Measurements from ENCODE around the gene GALNT2.

The GALNT2 gene

DNA sequence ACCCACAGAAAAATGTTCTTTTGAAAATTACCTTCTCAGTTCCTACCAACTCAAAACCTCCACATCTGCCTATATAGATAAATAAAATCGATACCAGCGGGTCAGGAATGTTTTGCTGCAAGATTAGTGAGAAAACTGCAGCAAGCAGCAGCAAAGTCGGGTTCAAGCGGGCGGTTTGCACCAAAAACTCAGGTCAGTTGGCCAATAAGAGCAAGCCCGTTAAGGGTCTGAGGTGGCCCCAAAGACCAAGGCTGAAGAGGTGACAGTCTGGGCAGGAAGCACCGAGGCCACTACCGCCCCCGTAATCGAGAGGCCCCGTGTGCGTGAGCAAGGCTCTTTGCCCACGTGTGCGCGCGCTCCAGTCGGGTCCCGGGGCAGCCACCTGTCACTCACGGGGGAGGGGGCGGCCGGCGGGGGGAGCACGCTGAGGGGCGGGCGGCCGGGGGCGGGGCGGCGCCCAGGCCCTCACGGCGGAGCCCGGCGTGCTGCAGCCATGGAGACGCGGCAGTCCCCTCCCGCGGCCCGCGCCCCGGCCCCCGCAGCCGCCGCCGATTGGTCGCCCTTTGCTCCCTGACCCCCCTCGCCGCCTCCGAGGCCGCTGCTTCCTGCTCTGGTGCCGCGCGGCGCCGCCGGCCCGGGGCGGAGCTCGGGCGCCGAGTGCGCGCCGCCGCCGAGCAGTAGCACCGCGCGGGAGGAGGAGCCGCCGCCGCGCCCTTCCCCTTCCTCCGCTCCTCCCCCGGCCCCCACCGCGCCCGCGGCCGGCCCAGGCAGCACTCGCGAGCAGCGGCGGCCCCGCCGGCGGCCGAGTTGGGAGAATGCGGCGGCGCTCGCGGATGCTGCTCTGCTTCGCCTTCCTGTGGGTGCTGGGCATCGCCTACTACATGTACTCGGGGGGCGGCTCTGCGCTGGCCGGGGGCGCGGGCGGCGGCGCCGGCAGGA is at the start of gene GALNT2:
GALNT2 (plus strand) TSS at position 773 of the 939 bp plus-strand sequence; CDS start at position 816, 43 bp downstream.
- DNase-seq: peak; percentile 90

DNA sequence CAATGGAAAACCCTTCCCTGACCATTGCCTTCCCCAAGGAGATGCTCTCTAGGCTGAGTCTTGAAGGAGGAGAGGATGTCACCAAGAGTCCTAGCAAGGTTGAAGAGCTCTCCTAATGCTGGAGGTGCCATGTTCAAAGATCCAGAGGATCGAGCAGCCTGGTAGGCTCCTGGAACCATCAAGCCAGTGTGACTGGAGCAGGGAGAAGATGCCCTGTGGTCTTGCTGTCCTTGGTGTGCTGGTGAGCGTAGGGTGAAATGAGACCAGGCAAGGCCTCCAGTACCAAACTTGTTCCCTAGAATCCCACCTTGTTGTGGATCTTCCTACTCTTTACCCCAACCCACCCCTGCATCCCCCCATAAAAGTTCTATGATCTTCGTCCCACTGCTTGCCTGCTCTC is 46.6 kb upstream of the GALNT2 start:
- DNase-seq: no peak

DNA sequence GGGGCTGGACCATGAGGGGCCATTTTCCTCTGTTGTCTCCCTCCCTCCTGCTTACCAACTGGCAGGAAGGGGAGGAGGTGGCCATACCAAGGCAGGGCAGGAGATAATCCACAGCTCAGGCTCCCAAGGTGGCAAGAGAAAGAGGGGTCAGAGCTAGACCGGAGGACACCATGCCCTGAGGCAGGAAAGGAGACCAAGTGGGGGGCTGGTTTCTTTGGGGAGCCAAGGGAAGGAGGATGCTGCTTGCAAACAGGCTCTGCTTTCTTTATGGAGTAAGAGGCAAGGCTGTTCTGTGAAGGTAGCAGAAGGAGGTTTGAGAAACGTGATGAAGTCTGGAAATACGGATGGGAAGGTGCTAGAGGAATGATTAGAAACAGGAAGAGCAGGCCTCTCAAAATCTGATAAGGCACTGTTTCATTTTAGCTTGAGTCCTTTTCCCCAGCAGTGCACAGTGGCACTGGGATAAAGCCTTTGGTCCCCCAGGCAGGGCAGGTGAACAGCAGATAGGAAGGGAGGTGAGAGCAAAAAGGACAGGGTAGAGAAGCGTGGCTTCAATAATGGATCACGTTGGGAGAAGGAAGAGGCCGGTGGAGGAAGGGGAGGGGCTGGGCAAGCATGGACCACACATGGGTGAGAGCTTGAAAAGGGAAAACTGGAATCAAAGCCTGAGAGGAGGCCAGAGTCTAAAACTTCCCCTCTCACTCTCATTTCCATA is 44.2 kb upstream of the GALNT2 start:
- DNase-seq: no peak

DNA sequence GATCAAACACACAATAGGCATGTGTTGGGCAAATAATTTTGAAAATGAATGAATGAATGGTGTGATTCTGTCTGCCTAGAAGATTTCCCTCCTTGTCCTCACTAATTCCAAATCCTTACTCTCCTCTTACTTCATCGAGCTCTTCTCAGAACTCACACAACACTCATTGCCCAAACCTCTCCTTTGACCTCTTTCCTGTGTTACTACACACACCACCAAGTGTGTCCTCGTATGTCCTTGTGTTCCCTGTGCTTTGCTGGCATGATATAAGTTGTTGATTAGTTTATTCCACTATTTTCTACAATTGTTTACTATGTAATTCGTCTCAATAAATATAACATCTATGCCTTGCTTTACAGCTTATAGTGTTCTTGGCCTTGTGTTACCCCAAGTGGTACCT is 41.4 kb upstream of the GALNT2 start:
- no peak for DNase-seq

DNA sequence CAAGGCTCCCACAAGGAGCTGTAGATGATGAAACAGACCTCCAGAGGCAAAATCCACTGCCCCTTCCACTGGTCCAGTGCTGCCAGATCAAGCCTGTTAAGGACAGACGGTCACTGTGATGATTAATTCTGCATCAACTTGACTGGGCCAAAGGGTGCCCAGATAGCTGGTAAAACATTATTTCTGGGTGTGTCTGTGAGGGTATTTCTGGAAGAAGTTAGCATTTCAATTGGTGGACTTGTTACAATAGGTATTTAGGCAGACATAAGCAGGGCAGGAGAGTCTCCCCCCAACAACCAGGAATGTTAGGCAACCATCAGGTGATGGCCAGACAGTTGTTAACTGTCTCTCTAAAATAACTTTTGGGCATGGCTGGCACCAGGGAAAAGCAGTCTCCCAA is 40.9 kb upstream of the GALNT2 start:
- DNase-seq: no peak

DNA sequence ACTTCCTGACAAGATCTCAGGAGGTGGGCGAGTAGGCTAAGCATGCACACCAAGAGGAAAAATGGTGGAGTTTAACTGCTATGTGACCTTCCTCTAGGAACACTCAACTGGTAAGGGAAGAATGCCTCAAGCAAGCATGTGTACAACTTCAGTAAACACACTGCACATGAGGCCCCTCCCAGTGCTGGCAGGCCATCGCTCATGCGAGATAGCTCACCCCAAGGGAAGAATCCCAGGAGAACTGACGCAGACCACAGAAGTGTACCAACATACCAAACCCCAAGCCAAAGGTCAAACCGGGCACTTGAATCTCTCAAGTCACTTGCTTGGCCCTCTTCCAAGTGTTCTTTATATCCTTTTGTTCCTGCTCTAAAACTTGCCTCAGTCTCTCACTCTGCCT is 40.5 kb upstream of the GALNT2 start:
- DNase-seq: no peak

DNA sequence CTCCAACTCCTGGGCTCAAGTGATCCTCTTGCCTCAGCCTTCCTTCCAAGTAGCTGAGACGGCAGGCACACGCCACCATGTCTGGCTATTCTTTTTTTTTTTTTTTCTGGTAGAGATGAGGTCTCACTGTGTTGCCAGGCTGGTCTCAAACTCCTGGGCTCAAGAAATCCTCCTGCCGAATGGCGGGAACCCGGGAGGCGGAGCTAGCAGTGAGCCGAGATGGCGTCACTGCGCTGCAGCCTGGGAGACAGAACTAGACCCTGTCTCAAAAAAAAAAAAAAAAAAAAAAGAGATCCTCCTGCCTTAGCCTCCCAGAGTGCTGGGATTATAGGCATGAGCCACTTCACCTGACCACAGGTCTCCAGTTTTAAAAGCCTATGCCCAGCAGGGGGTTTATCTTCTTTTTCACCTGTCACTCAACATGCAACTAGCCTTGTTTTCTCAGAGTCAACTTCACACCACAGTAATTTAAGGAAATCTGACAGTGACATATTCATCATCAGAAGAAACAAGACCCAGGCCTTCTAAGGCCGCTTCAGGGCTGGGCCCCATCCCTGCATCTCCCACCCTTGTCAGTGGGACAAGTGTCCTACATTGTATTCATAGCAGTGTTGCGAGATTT is 38.3 kb upstream of the GALNT2 start:
- DNase-seq: no peak

DNA sequence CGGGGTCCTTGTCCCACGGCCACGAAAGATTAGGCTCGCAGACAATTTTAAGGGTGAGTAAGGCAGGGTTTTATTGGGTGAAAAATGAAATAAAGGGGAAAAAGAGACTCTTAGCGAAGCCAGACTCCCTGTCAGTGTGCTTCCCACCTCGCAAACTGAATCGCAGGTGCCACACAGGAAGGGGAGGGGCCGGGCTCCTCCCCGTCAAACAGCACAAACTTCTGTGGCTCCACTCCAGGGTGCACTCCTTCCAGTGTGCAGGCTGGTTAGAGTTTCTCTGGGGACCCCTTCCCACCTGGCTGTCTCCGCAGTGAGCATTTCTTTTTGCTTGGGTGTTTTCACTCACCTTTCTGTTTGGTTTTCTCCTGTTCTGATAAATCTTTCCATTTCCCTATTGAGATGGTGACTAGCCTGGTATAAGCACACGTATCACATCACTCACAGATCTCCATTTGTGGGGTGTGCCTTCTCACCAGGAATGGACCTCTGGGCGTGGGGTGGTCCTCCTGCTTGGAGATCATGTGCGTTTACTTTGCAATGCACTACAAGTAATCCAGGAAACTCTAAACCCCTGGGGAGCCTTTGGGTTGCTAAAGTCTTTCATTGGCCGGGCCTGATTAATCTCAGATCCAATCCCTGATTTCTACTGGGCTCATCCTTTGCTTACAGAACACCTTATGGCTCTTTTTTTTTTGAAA is 37.6 kb upstream of the GALNT2 start:
- DNase-seq: no peak

DNA sequence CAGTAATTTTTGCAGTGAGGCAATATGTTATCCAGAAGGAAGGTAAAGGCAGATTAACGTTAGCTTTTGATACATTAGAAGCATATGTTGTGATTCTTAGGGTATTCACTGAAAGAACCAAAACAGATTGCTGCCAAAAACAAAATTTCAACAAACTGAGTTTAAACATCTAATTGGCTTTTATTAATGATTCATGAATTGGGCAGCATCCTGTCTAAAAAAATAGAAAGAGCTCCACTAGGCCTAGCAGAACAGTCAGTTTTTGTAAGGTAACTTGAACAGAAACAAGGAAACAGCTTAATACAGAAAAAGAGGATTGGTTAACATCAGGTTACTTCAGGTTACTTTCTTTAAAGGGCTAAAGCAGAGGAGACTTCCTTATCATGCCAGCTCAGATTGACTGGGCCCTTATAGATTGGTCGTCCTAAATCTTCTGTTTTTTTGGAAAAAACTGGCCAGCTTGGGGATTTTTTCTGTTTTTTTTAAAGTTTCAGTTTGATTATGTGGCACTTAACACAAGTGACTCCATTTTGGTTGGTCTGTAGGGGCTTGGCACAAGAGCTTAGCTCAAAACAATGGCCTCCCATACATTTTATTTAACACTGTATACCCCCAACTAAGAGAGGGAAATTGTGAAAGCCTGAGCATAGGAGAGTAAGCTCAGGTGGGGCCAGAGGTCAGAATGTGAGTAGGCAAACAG is 36.8 kb upstream of the GALNT2 start:
- DNase-seq: no peak

DNA sequence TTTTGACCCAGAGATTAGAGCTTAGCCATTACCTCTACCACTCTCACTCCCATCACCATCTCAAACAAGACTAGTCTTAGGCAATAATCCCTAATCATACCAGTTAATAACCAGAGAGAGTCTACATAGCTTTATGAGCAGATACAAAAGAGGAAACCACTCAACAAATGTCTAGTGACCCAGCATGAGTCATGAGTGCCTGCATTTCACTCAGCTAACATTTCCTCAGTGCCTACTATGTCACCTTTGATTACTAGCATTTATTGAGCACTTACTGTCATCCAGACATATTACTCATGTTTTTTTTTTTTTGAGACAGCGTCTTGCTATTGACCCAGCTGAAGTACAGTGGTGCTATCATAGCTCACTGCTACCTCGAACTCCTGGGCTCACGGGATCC is 35.9 kb upstream of the GALNT2 start:
- DNase-seq: peak; percentile 12

DNA sequence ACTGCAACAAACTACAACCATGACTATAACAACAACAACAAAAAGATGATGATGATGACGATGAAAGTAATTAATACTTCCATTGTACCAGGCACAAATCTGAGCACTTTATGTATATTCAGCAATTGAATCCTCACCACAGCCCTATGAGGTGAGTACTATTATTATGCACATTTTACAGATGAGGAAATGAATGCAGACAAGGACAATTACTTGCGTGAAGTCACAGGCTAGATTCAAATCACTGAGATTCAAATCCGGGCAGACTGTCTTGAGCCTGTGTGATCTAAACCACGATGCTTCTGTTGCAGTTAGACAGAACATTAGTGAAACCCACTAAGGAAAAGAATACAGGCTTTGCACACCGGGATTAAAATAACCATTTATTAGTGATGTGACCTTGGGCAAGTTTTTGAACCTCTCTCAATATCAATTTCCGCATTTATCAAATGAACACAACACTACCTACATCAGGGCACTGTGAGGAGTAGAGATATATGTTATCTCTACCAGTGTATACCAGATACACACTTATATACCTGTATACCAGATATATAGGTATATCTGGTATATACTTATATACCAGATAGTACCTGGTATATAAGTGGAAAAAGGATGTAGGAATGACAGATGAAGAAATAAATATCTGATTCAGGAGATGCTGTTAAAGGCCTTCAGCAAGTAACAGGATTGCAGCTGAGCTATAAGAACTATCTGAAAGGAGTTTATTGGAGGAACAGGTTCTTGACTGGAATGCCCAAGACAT is 34.3 kb upstream of the GALNT2 start:
- DNase-seq: no peak

DNA sequence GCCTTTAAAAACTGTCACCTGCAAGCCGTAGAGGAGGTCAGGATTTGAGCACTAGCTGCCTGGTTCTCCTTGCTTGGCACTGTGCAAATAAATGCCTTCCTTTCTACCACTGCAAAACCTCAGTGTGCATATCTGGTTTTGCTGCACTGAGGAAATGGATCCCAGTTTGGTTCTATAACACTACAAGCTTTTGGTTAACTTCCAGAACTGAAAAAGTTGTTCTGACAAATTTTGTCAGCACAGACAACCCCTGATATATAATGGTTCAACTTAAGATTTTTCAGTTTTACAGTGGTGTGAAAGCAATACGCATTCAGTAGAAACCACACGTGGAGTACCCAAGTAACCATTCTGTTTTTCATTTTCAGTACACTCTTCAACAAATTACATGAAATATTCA is 29.8 kb upstream of the GALNT2 start:
- DNase-seq: no peak

DNA sequence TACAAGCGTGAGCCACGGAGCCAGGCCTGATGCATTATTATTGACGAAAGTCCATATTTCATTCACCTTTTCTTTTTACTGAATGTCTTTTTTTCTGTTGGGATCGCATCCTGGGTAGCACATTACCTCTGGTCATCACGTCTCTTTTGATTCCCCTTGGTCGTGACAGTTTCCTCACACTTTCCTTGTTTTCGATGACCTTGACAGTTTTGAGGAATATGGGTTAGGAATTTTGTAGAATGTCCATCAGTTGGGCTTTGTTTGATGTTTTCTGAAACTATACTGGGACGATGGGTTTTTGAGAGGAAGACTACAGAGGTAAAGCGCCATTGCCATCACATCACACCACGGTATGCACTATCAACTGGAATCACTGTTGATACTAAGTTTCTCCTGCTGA is 26.6 kb upstream of the GALNT2 start:
- no peak for DNase-seq

DNA sequence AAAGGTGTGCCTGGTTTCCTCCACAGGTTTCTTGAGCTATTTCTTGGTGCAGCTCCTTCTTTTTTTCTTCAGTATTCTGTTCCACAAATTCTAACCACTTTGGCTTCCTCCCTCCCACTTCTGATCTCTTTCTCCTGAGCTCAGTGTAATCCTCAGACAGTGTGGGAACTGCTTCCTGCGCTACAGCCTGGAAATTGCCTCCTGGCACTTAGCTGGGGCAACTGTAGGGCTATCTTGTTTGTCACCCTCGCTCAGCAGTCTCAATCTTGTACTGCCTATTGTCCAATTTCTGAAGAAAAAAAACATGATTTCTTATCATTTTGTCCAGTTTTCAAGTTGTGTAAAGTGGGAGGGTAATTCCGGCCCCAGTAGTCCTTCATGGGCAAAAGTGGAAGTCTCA is 24.0 kb upstream of the GALNT2 start:
- DNase-seq: no peak

DNA sequence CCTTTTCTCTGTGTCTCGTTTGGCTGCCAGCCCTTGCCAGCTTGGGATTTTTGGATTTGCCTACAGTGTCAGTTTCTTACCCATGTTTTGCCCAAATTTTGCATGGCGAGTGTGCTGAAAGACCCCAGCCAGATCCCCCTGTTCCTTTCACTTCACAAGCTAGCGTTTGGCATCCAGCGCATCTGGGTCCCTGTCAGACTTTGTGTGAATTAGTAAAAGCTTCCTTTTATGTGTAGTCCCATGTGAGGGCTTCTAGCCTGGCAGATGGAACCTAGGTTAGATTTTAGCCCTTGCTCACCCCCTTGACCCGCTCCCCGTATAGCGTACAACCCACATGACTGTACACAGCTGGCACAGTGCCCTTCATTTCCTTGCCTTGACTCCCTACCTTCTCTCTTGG is 22.3 kb upstream of the GALNT2 start:
- no peak for DNase-seq

DNA sequence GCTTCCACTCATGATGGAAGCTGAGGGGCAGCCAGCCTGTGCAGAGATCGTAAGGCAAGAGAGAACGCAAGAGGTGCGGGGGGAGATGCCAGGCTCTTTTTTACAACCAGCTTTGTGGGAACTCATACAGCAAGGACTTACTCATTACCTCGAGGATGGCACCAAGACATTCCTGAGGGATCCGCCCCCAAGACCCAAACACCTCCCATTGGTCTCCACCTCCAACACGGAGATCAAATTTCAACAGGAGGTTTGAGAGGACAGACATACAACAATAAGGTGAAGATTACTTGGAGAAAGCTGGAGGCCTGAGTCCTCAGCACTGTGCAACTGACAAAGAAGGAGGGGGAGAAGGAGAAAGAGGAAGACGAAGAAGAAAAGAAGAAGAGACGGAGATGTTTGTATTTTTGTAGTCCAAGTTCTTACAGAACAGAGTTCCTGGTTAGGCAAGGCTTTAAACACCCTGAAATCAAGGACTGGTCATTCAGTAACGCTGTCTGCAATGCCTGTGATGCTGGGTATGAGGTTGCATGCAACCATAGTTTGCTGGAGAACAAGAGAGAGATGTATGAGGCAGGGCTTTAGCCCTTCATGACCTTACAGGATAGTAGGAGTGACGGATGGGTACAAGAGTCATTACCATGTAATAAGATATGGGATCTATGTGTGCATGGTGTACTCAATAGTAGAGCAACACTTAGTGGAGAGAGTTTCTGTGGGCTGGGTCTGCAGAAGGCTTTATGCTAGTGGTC is 19.7 kb upstream of the GALNT2 start:
- no peak for DNase-seq

DNA sequence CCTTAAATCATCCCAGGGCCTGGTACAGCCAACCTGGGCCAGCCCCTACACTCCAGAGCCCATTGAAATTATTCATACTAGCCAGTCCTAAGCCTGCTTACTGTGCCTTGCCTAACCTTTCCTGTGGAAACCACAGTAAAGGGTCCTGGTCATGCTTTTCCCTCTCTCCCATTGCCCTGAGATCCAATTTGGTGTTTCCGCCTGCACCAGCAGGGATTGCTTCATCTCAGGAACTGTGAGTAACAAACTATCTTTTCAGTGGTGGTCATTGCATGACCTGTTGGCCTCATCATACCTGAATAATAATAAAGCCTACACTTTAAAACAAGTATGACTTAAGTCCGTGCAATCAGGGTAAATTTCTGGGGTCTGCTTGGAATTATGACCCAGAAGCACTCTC is 18.7 kb upstream of the GALNT2 start:
- no peak for DNase-seq

DNA sequence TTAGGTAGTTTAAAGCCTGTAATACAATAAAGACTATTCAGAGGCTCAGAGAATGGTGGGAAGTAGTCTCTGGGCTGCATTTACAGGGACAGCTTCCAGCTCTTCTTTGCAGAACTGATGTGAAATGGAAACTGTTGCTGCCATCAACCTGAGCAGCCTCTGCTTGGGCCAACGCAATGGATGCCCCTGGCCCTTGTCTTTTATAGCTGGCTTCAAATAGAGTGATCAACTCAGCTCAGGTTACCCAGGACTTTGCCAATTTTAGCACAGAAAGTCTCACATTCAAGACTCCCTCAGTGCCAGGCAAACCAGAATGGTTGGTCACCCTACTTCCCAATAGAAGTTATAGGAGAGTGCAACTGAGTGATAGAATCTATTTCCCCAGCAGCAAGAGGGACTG is 18.1 kb upstream of the GALNT2 start:
- DNase-seq: no peak

DNA sequence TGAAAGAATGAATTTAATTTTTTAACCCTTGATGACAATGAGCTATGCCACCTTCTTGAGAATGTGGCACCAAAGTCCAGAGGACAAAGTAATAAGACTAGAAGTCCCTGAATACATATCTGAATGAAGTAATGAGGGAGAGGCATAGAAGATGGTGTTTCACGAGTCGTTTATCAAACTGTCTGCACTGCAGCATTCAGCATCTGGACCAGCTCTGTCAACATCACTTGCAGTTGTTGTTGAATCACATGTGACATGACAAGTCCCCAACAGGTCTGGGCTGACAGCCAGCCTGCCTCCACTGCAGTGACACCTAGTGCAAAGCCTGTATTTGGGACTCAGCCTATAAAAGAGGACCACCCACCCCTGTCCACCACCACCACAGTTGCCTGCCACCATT is 17.3 kb upstream of the GALNT2 start:
- no peak for DNase-seq

DNA sequence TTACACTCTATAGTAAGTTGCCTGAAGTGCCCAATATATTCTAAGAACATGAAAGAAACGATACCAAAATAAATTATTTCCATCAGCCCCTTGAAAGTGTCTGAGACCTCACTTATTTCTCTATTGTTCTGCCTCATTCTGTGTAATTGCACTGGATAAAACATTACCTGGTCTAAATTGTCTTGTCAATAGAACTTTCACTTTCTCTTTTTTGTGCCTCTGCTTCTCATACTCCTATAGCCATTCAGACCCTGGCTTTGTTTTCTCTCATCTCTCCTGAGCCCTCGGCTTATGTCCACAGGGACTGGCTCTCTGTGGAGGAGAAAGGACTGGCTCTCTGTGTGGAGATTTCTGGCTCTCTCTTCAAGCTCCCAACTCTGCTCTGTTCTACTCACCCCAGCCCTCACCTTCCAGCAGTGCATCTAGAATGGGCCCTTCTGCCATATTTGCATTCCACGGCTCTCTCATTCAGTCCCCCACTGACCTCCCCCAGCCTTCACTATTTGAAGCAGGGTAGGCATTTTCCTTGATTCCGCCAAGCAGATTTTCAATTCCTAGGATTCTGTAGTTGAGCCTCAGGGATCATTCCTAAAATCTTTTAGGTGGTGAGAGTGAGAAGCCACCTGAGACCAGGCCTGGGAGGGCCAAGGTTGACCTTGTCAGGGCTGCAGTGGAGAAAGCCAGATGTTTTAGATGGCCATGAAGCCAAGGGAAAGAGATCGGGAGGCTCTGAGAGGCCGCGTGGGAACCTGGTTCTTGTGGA is 15.9 kb upstream of the GALNT2 start:
- DNase-seq: no peak
